Measurements from ENCODE around the gene SPAG16. TPM values are rescaled to one million over a fixed set of nuclear protein-coding genes. Genes with fewer than 3 reads are reported as not detected.

Gene SPAG16
- total RNA-seq, 1 experiment from 2014 or later: 38.4 TPM

- in situ Hi-C loops (cut with HindIII; ENCODE audit: low pct_unique_long_range_greater_than_20kb, low sequenced_read_pairs): no loop called here
- no peak for DNase-seq (ENCODE audit: low read depth)
These were observed 932.9 kb downstream of the SPAG16 start for GRCh38 chr2:214217136-214217535.

- in situ Hi-C loops (cut with HindIII; ENCODE audit: low pct_unique_long_range_greater_than_20kb, low sequenced_read_pairs): no loop called here
- DNase-seq (ENCODE audit: low read depth): no peak
These were observed 933.3 kb downstream of the SPAG16 start for GRCh38 chr2:214217599-214217998.

GRCh38 chr2:214220251-214220650 is 936.0 kb downstream of the SPAG16 start:
- in situ Hi-C loops (cut with HindIII; ENCODE audit: low pct_unique_long_range_greater_than_20kb, low sequenced_read_pairs): no loop called here
- no peak for DNase-seq (ENCODE audit: low read depth)

- no peak for DNase-seq (ENCODE audit: low read depth)
- in situ Hi-C loops (cut with HindIII; ENCODE audit: low pct_unique_long_range_greater_than_20kb, low sequenced_read_pairs): no loop called here
These were observed 941.8 kb downstream of the SPAG16 start for GRCh38 chr2:214226061-214226460.

GRCh38 chr2:214232271-214232670 is 948.0 kb downstream of the SPAG16 start:
- in situ Hi-C loops (cut with HindIII; ENCODE audit: low pct_unique_long_range_greater_than_20kb, low sequenced_read_pairs): no loop called here

GRCh38 chr2:214233164-214233563 is 948.9 kb downstream of the SPAG16 start:
- no peak for DNase-seq (ENCODE audit: low read depth)

More at GRCh38 chr2:214232271-214232670, 948.0 kb downstream of the SPAG16 start:
- DNase-seq (ENCODE audit: low read depth): no peak

GRCh38 chr2:214242797-214243196 is 958.5 kb downstream of the SPAG16 start:
- in situ Hi-C loops (cut with HindIII; ENCODE audit: low pct_unique_long_range_greater_than_20kb, low sequenced_read_pairs): no loop called here
- DNase-seq (ENCODE audit: low read depth): no peak

More at GRCh38 chr2:214233164-214233563, 948.9 kb downstream of the SPAG16 start:
- in situ Hi-C loops (cut with HindIII; ENCODE audit: low pct_unique_long_range_greater_than_20kb, low sequenced_read_pairs): no loop called here

- DNase-seq (ENCODE audit: low read depth): no peak
- in situ Hi-C loops (cut with HindIII; ENCODE audit: low pct_unique_long_range_greater_than_20kb, low sequenced_read_pairs): no loop called here
These were observed 960.6 kb downstream of the SPAG16 start for GRCh38 chr2:214244847-214245246.

- in situ Hi-C loops (cut with HindIII; ENCODE audit: low pct_unique_long_range_greater_than_20kb, low sequenced_read_pairs): no loop called here
- DNase-seq (ENCODE audit: low read depth): no peak
These were observed 962.2 kb downstream of the SPAG16 start for GRCh38 chr2:214246417-214246816.

GRCh38 chr2:214247531-214247930 is 963.3 kb downstream of the SPAG16 start:
- in situ Hi-C loops (cut with HindIII; ENCODE audit: low pct_unique_long_range_greater_than_20kb, low sequenced_read_pairs): no loop called here
- DNase-seq (ENCODE audit: low read depth): no peak

GRCh38 chr2:214255046-214255445 is 970.8 kb downstream of the SPAG16 start:
- in situ Hi-C loops (cut with HindIII; ENCODE audit: low pct_unique_long_range_greater_than_20kb, low sequenced_read_pairs): no loop called here
- DNase-seq (ENCODE audit: low read depth): no peak

GRCh38 chr2:214261683-214262082 is 977.4 kb downstream of the SPAG16 start:
- DNase-seq (ENCODE audit: low read depth): no peak
- in situ Hi-C loops (cut with HindIII; ENCODE audit: low pct_unique_long_range_greater_than_20kb, low sequenced_read_pairs): no loop called here

- in situ Hi-C loops (cut with HindIII; ENCODE audit: low pct_unique_long_range_greater_than_20kb, low sequenced_read_pairs): no loop called here
- no peak for DNase-seq (ENCODE audit: low read depth)
These were observed 979.9 kb downstream of the SPAG16 start for GRCh38 chr2:214264171-214264570.

GRCh38 chr2:214265991-214266489 is 981.8 kb downstream of the SPAG16 start:
- DNase-seq (ENCODE audit: low read depth): no peak
- in situ Hi-C loops (cut with HindIII; ENCODE audit: low pct_unique_long_range_greater_than_20kb, low sequenced_read_pairs): no loop called here

- no peak for DNase-seq (ENCODE audit: low read depth)
- in situ Hi-C loops (cut with HindIII; ENCODE audit: low pct_unique_long_range_greater_than_20kb, low sequenced_read_pairs): no loop called here
These were observed 993.6 kb downstream of the SPAG16 start for GRCh38 chr2:214277880-214278279.

- in situ Hi-C loops (cut with HindIII; ENCODE audit: low pct_unique_long_range_greater_than_20kb, low sequenced_read_pairs): no loop called here
- DNase-seq (ENCODE audit: low read depth): no peak
These were observed 1001.7 kb downstream of the SPAG16 start for GRCh38 chr2:214286011-214286410.

GRCh38 chr2:214293593-214293992 is 1009.3 kb downstream of the SPAG16 start:
- in situ Hi-C loops (cut with HindIII; ENCODE audit: low pct_unique_long_range_greater_than_20kb, low sequenced_read_pairs): no loop called here
- no peak for DNase-seq (ENCODE audit: low read depth)

GRCh38 chr2:214294426-214294825 is 1010.2 kb downstream of the SPAG16 start:
- no peak for DNase-seq (ENCODE audit: low read depth)
- in situ Hi-C loops (cut with HindIII; ENCODE audit: low pct_unique_long_range_greater_than_20kb, low sequenced_read_pairs): no loop called here

- in situ Hi-C loops (cut with HindIII; ENCODE audit: low pct_unique_long_range_greater_than_20kb, low sequenced_read_pairs): no loop called here
- DNase-seq (ENCODE audit: low read depth): no peak
These were observed 1013.2 kb downstream of the SPAG16 start for GRCh38 chr2:214297423-214297822.

GRCh38 chr2:214310319-214310718 is 1026.1 kb downstream of the SPAG16 start:
- in situ Hi-C loops (cut with HindIII; ENCODE audit: low pct_unique_long_range_greater_than_20kb, low sequenced_read_pairs): no loop called here
- no peak for DNase-seq (ENCODE audit: low read depth)
